Activated T-helper 9 cell treated with anti-CD3 and anti-CD28 coated beads, Interleukin-2, amount 50 U/mL, for 16 hours (primary cell): ENCODE results near the gene ANTXR1.
"Not testable (repeated sequence)": the region's sequence is repeated elsewhere in the genome, so short reads cannot be mapped to it uniquely, and the experiment has no call there.

Experiments
- DNase-seq: peaks from one replicate; pipeline ENCODE4 v3.0.0-alpha.2; 2020; ENCODE audit warnings: low read depth

The ANTXR1 gene

GRCh38 chr2:69238449-69239031 lies 225.6 kb downstream of the ANTXR1 start:
- DNase-seq, result no peak

GRCh38 chr2:69241093-69241492 lies 228.1 kb downstream of the ANTXR1 start:
- no peak for DNase-seq

GRCh38 chr2:69241664-69242514 lies 228.9 kb downstream of the ANTXR1 start:
- DNase-seq, result no peak

- no peak for DNase-seq
Observed at GRCh38 chr2:69242651-69243051, 229.7 kb downstream of the ANTXR1 start.

GRCh38 chr2:69243652-69244051 lies 230.7 kb downstream of the ANTXR1 start:
- DNase-seq, result no peak

- DNase-seq, result no peak
Observed at GRCh38 chr2:69244882-69245281, 231.9 kb downstream of the ANTXR1 start.

GRCh38 chr2:69247583-69247982 lies 234.6 kb downstream of the ANTXR1 start:
- no peak for DNase-seq

GRCh38 chr2:69248232-69248631 lies 235.3 kb downstream of the ANTXR1 start:
- DNase-seq, result no peak

GRCh38 chr2:69250981-69251380 lies 238.0 kb downstream of the ANTXR1 start:
- DNase-seq, result no peak

- no peak for DNase-seq
Observed at GRCh38 chr2:69251943-69252342, 239.0 kb downstream of the ANTXR1 start.

GRCh38 chr2:69253112-69253511 lies 240.1 kb downstream of the ANTXR1 start:
- DNase-seq, result no peak

GRCh38 chr2:69253611-69254301 lies 240.8 kb downstream of the ANTXR1 start:
- DNase-seq, result no peak

GRCh38 chr2:69255760-69256159 lies 242.8 kb downstream of the ANTXR1 start:
- DNase-seq, result no peak

GRCh38 chr2:69259994-69260591 lies 247.1 kb downstream of the ANTXR1 start:
- DNase-seq, result not testable (repeated sequence)

- DNase-seq, result no peak
Observed at GRCh38 chr2:69260666-69261065, 247.7 kb downstream of the ANTXR1 start.

GRCh38 chr2:69269330-69269729 lies 256.4 kb downstream of the ANTXR1 start:
- no peak for DNase-seq

- DNase-seq, result no peak
Observed at GRCh38 chr2:69271831-69272257, 258.9 kb downstream of the ANTXR1 start.

- no peak for DNase-seq
Observed at GRCh38 chr2:69272803-69273471, 260.0 kb downstream of the ANTXR1 start.

- no peak for DNase-seq
Observed at GRCh38 chr2:69275490-69275889, 262.5 kb downstream of the ANTXR1 start.

- no peak for DNase-seq
Observed at GRCh38 chr2:69278366-69278765, 265.4 kb downstream of the ANTXR1 start.

- DNase-seq, result no peak
Observed at GRCh38 chr2:69279211-69279610, 266.2 kb downstream of the ANTXR1 start.
